ENCODE data around the gene PPM1K.
A peak's percentile ranks its signal among the peaks of the same experiment; 100 is the strongest.

The PPM1K gene

DNA sequence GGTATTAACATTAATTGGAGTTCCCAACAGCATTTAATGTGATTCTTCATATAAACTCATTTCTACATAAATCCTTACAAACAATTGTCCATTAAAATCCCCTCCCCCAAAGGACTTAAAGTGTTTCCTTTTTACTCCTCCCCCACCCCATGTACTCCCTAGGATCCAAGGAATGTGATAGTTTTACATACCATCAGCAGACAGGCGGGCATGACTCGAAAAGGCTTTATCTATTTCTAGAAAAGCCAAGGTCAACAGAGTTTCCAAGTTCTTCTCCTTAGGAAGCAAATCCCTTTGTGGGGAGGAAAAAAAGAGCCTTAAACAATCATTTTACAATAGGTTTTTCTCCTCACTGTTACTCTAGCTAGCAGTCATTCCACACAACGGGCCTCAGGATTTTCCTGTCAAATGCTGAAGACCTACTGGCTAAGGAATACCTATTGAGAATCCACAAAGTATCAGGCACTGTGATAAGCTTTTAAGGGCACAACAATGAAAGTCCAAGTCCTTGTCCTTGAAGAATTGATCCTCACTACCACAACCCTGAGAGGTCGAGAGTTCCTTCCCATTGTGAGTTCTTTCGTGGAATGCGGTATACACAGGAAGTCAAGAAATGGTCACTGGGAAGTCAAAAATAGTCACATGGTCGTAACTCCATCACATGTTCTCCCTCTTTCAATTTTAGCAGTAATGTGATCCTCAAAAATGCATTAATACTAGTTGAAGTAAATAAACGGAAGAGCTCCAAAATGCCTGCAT lies 7.2 kb downstream of the PPM1K start:
- DNase-seq = no peak

DNA sequence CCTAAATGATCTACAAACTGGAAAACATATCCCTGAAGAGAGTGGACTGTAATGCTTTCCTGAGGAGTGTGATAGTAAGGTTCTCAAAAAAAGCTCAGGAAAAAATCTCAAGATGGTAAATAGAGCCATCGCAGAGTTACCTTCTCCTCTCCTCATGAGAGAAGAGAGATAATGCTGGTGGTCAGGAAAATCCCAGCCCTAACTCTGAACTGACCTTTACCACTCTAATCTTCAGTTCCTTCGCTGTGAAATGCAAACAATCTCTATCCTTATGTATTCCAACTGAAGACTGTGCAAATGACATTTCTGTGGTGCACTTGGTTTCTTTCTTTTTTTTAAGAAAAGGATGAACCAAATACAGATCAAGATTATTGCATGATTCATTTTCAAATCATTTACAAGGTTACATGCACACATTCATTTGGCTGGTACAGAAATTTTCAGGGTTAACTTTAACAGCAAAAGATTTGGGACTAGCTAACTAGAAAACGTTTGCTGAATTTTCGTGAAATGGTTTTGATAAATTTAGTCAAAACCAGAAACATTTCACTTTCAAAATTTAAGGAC lies 8.3 kb downstream of the PPM1K start:
- no peak for DNase-seq

DNA sequence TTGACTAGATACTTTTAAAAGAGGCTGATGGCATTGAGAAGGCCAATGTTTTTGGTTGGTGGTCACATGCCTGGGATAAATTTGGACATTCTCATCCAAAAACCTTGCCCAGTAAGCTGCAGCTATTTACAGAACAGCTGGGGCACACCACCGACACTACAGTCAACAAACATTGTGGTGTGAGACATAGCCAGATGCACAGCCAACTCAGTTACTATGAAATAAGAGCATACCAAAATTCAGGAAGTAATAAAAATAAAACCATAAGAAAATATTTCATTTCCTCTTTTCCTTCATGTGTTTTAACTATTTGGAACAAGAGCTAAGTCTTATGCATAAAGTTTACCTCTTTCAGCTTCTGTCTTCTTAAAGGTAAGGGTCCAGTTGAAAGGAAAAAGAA lies 8.8 kb downstream of the PPM1K start:
- DNase-seq = no peak

- no peak for DNase-seq
Measured at GRCh38 chr4:88268913-88269312, 15.4 kb downstream of the PPM1K start.

GRCh38 chr4:88264336-88264735 lies 20.0 kb downstream of the PPM1K start:
- no peak for DNase-seq

DNA sequence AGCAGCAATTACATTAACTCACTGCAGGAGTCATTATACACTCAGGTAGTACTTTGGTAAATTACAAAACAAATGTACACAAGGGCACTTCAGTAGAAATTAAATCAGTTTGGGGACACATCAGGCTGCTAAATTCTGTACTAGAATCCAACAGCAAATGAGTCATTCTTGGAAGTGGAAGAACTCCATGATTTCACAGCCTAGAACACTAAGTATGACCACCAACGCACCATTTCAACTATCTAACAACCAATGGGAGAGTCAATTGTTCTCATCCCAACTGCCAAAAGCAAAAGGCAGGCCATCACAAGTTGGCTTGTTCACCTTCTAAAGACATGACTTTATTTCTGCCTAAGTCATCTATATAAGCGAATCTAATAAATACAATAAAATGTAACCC lies 26.6 kb downstream of the PPM1K start:
- DNase-seq = no peak

DNA sequence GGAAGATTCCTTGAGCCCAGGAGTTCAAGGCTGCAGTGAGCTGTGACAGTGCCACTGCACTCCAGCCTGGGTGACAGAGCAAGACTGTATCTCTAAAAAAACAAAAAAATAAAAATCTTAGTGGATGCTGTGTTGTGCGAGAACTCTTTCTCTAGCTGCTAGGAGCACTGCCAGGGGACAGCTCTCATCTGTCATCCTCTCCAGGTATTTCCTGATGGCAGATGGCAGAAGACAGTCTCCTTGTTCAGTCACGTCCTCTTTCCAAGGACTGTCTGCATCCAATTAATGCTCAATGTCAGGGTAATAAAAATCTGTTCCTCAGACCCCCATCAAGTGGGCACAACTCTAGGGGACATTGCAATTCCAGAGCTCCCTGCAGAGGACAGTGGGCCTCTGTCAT lies 29.2 kb downstream of the PPM1K start:
- no peak for DNase-seq

- no peak for DNase-seq
Measured at GRCh38 chr4:88251924-88252323, 32.4 kb downstream of the PPM1K start.

DNA sequence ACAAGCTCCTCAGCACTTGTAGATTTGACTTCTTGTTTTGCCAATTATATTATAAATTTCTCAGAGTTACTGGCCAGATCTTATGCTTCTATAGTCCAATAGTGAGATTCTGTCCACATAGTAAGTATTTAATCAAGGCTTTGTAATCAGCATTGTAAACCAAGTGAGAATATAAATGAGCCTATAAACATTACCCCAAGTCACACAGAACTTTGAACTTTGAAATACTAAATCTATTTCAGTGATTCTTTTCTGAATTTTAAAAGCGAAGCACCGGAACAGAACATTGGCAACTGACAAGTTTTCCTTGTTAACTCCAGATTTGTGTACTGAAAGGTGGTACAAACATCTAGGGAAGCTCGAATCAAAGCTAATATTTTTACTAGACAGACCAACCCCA lies 37.2 kb downstream of the PPM1K start:
- DNase-seq = no peak

- DNase-seq = no peak
Measured at GRCh38 chr4:88246600-88246999, 37.8 kb downstream of the PPM1K start.

GRCh38 chr4:88244816-88245579 lies 39.4 kb downstream of the PPM1K start:
- peak; percentile 10 to 46 (median 16) for DNase-seq

DNA sequence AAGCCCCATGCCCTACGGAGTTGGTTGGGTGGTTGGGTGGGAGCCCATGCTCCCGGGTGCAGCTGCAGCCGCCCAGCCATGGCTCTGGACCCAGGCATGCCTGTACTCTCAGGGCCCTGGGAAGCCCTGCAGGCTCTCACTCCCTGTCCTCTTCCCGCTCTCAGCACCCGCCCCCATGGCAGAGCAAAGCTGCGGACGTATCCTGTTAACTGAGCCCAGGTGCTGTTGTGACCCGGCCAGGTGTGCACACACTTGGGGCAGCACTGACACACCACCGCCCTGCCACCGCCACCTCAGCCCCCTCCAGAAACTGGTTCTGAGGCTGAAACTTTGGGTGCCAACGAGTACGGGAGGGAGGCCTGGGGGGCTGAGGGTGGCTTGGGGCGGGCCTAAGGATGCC lies 40.3 kb downstream of the PPM1K start:
- no peak for DNase-seq

GRCh38 chr4:88242144-88242543 lies 42.2 kb downstream of the PPM1K start:
- DNase-seq = no peak

DNA sequence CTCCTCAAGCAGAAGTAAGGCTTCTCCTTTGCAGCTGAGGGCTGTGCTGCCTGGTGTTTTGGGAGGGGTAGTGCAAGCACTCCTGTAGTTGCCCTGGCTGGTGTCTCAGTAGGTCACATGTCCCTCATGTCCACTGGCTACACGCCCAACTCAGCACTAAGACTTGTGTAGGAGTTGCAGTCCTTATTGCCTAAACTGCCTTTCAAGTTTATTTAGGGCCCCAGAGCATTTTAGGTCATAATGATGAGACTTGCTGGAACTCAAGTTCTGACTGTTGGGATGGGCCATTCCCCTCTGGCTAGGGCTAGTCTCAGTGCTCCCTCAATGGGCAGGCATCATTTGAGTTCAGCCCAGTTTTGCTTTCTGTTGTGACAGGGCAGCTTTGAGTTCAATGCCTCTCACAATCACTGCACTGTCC lies 44.1 kb downstream of the PPM1K start:
- no peak for DNase-seq

DNA sequence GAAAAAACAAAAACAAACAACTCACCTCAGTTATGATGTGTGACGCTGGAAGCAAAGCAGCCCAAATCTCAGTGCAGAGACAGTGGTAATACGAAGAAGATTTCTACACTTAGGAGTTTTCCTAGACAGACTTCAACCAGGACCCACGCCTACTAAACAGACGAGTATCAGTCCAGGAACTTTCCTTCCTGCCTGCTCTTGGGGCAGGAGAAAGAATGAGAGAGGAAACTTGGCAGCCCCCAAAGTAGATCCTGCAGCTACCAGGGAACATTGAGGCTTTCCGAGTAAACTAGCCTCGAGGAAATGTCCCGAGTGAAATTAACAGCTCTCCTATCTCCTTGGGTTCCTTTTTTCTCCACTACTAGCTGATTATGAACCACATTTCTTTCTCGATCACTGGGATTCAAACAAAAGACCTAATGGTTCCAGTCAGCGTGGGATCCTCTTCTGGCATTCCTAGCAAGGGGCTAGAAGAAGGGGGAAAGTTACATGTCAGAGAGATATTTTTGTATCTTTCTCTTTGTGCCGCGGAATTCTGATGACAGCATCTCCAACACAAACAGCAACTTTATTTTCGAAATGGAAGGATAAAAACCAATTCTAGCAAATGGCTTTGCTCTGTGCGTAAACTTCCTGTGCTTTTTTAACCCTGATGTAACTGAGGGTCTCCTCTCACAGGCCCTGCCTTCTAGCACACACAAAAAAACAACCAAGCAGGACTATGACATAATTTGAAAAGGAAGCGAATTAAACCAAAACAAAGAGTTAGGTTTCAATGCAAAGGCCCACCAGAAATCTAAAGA lies 53.2 kb downstream of the PPM1K start:
- DNase-seq = peak in 1 of 5 experiments; percentile 17

- peak in 2 of 5 experiments; percentile 19 to 40 for DNase-seq
Measured at GRCh38 chr4:88230461-88230891, 53.9 kb downstream of the PPM1K start.

- no peak for DNase-seq
Measured at GRCh38 chr4:88227734-88228133, 56.6 kb downstream of the PPM1K start.

- no peak for DNase-seq
Measured at GRCh38 chr4:88226143-88226542, 58.2 kb downstream of the PPM1K start.

- no peak for DNase-seq
Measured at GRCh38 chr4:88225232-88226105, 58.9 kb downstream of the PPM1K start.

- no peak for DNase-seq
Measured at GRCh38 chr4:88223516-88223915, 60.8 kb downstream of the PPM1K start.

GRCh38 chr4:88219099-88219498 lies 65.3 kb downstream of the PPM1K start:
- DNase-seq = peak in 2 of 5 experiments; percentile 32 to 64

- no peak for DNase-seq
Measured at GRCh38 chr4:88217169-88217568, 67.2 kb downstream of the PPM1K start.

Measured in T-helper 2 cell (primary cell).